HG03354 (cell line): ENCODE results near the gene SEMA5B.

Source experiments
- ATAC-seq: cut with Tn5 transposase; IDR thresholded peaks from one replicate; pipeline ENCODE4 v1.9.1; 2021; ENCODE audit warnings: mild to moderate bottlenecking; ENCODE audit not compliant: unreplicated experiment, poor library complexity, severe bottlenecking

SEMA5B gene, protein sequence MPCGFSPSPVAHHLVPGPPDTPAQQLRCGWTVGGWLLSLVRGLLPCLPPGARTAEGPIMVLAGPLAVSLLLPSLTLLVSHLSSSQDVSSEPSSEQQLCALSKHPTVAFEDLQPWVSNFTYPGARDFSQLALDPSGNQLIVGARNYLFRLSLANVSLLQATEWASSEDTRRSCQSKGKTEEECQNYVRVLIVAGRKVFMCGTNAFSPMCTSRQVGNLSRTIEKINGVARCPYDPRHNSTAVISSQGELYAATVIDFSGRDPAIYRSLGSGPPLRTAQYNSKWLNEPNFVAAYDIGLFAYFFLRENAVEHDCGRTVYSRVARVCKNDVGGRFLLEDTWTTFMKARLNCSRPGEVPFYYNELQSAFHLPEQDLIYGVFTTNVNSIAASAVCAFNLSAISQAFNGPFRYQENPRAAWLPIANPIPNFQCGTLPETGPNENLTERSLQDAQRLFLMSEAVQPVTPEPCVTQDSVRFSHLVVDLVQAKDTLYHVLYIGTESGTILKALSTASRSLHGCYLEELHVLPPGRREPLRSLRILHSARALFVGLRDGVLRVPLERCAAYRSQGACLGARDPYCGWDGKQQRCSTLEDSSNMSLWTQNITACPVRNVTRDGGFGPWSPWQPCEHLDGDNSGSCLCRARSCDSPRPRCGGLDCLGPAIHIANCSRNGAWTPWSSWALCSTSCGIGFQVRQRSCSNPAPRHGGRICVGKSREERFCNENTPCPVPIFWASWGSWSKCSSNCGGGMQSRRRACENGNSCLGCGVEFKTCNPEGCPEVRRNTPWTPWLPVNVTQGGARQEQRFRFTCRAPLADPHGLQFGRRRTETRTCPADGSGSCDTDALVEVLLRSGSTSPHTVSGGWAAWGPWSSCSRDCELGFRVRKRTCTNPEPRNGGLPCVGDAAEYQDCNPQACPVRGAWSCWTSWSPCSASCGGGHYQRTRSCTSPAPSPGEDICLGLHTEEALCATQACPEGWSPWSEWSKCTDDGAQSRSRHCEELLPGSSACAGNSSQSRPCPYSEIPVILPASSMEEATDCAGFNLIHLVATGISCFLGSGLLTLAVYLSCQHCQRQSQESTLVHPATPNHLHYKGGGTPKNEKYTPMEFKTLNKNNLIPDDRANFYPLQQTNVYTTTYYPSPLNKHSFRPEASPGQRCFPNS

DNA sequence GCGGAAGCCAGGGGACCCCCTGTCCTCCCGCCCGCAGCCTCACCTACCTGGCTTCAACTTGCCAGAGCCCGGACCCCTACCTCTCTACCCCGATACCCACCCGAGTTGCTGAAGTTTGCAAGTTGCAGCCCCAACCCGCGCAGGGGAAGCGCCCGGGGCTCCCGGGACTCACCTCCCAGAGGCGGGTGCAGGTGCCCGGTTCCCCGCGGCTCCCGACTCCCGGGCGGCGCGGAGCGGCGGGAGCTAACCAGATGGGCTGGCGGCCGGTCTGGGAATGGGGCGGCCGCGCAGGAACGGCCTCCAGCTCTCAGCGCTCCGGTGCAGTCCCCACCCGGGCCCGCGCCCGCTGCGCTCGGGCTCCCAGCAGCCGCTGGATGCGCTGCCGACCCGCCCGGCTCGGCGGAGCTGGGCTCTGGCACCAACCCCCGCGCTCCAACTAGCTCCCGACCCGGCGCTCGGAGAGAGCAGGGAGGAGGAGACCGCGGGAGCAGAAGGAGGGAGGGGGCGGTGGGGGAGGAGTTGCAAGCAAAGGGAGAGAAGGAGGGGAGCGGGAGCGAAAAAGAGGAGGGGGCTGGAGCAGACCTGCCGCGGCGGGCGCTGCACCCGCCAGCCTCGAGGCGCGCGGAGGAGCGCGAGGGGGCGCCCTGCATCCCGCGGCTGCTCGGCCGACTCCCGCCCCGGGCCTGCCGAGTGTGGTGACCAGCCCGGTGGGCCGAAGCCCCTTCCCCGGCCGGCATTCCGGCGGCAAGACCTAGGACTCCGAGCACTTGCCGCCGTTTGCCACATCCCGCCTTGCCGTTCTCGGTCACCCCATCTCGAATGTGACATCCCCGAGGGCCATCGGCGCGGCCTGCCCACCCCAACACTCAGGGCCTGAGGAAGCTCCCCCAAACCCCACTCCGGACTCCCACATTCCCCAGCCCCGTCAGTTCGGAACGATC, at the start of gene SEMA5B:
Gene SEMA5B (minus strand): TSS at position 472 of the 941 bp plus-strand sequence. CDS start 66,500 bp downstream, outside the sequence.
- no peak for ATAC-seq

- ATAC-seq = no peak
Measured at GRCh38 chr3:123076496-123077418, 49.2 kb upstream of the SEMA5B start.

- no peak for ATAC-seq
Measured at GRCh38 chr3:123076112-123076495, 48.5 kb upstream of the SEMA5B start.

GRCh38 chr3:123075359-123075758, 47.8 kb upstream of the SEMA5B start:
- ATAC-seq = no peak

DNA sequence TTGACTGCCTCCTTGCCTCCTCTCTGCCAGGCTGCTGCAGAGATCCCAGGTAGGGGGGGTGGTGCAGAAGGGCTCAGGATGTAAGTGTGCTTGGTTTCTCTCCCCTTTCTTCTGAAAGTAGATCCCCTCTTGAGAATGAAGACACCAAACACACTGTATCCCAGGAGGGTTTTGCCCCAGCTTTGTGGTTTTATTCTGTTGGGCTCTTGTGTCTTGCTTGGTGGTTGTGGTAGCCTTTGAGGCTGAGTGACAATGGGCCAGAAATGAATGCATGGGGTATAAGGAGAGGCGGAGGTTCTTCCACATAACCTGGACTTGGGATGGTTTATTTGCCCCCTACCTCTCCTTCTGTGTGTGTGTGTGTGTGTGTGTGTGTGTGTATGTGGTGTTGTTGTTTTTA, 45.0 kb upstream of the SEMA5B start:
- no peak for ATAC-seq

DNA sequence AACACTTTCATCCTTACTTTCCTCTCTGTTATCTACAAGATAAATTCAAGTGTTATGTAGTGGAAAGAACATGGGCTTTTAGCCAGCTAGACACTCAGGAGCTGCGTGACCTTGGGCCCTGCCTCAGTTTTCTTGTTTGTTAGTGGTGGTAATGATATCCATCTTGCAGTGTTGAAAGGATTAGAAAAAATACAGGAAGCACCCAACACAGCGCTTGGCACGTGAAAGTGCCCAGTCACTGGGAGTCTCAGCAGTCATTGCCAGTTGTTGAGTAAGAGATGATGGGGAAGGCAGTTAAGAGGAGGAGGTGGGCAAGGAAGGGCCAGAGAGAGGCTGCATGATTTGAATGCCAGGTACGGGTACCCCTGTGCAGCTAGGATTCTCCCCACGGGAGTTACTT, 44.6 kb upstream of the SEMA5B start:
- ATAC-seq = no peak

GRCh38 chr3:123071581-123071980, 44.0 kb upstream of the SEMA5B start:
- ATAC-seq = no peak

DNA sequence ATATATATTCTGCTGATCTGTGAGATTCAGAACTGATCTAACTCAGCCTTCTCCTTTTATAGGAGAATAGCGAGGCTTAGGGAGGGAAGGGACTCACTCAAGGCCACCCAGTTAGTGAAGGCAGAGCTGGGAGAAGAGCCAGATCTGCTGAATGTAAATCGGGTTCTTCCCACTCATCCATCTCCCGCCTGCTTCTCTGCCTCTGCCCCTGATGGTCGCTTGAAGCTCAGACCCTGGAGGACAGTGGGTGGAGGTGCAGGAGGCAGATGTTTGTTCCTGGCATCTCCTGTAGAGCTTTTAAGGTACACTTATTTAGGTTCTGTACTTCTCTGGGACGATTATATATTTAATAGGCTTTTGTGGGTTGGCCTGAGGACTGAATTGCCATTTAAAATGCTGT, 43.6 kb upstream of the SEMA5B start:
- ATAC-seq = no peak

DNA sequence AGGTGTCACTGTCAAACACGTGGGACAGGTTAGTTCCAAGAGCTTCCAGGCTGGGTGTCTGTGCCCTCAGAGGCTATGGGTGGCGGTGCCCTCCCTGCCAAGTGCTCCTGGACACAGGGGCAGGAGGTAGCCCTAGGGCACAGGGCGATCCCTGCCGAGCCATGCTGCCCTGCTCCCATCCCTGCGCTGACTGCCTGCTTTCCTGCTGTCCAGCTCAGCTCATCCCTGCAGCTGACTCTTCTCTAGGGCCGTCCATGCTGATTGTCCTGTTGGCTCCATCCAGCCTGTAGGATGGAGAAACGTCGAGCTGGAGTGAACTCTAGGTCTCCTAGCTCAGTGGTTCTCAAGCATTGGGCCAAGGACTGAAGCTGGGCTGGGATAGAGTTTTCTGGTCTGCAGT, 42.9 kb upstream of the SEMA5B start:
- no peak for ATAC-seq

DNA sequence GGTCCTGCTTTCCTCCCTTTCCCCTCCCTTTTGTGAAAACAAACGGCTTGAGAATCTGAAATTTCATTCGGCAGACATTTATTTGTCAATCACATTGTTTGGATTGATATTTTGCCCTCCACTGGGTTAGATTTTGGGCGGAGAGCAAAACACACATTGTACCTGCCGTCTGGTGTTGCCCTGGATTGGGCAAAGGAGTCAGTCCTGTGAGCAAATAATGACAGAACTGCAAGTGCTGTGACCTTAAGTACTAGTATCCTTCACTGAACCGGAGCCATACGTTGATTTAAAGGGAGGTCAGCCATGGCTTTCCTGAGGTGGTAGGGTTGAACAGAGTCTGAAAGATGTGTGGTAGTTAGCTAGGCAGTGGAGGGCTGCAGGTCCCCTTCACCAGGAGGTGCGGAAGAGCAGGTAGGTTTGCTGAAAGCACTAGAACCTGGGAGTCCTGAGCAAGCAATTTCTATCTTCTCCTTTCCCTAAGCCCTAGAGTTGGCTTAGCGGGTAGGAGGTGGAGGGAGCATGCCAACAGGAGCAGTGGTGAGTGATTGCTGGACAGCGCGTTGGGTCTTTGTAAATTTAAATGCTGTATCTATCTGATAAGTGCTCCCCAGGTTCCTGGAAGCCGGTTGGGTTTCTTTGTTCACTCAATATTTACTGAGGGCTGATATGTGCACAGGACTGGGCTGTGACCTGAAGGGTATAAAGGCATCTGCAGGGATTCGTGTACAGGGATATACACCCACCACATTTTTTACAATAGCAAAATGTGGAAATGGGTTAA, 41.2 kb upstream of the SEMA5B start:
- no peak for ATAC-seq

DNA sequence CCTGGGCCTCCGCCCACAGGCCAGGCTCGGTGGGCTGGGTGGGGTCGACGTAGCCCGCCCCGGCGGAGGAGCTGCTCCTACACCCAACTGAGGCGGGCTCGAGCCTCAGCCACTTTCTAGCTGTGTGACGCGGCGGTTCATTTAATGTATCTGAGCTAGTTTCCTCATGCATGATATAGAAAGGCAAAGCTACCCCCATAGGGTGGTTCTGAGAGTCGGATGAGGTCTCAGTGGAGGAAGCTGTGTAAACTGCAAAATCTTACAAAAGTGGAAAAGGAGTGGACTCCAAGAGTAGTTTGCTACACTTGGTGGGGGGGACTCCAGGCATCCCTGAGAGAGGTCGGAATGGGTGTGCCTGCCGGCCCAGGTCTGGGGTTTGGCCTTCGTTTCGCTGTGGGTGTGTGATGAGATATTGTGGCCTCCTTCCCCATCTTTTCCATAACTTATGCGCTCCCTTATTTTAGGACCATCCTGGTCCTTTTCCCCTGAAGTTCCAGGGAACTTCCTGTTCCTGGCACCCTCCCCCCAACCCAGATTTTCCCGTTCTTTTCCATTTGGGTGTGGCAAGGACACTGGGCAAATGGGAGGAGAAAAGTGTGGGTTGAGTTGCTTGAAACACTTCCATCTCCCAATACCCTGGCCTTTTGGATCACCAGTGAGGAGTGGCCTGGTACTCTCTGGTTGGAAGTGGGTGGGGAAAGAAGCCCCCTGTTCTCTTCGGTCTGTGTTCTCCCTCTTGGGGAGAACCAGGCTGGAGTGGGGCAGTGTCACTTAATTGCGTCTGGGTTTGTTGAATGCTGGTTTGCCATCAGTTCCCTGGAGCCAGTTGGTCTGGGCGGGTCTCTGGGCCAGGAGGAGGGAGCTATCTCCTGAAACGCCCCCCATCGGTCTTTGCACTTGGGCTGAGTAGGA, 40.4 kb upstream of the SEMA5B start:
- peak; percentile 42 for ATAC-seq

- ATAC-seq = peak; percentile 83
Measured at GRCh38 chr3:123066896-123067688, 39.5 kb upstream of the SEMA5B start, which contains the start of gene PDIA5. PDIA5 (plus strand) TSS chr3:123067025; CDS start chr3:123067165, 140 bp downstream.

DNA sequence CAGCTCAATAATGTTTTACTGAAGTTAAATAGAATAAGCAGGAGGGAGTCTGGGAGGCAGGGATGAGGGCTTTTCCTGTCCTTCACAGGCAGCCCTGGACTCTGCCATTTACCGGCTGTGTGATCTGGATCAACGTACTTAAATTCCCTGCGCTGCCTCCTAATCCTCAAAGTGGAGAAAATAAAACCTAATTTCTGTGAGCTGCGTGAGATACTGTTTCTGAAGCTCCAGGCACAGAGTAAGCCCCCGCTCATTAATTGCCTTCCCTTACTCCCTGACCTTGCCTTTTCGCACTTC, 39.0 kb upstream of the SEMA5B start:
- no peak for ATAC-seq

DNA sequence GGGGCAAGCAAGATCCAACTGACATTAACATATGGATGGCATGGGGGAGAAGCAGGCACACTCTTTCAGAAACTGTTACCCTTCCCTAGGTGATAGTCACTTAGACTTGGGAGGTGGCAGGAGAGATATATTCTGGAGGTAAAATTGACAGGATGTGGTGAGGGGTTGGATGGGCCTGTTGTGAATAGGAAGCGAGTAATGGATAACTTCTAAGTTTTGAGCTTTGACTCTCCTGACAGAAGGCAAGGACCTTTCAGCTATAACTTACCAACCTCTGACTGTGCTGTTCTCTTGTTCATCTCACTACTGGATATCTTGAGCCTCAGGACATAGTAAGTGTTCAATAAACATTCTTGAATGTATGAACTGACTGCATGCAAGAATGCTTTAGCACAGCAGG, 37.4 kb upstream of the SEMA5B start:
- no peak for ATAC-seq

- no peak for ATAC-seq
Measured at GRCh38 chr3:123064506-123064905, 36.9 kb upstream of the SEMA5B start.

DNA sequence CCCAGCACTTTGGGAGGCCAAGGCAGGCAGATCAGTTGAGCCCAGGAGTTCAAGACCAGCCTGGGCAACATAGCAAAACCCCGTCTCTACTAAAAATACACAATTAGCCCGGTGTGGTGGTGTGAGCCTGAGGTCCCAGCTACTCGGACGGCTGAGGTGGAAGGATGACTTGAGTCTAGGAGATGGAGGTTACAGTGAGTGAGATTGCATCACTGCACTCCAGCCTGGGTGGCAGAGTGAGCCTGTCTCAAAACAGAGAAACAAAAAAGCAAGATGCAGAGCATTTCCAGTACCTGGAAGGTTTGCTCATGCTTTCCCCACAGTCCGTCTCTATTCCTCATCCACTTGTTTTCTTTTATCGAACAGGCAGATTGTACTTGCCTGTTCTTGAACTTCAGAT, 35.5 kb upstream of the SEMA5B start:
- ATAC-seq = no peak
